Epithelial cell of proximal tubule (primary cell): ENCODE results near the gene LTBP2. TPM values are rescaled to one million over a fixed set of nuclear protein-coding genes. Genes with fewer than 3 reads are reported as not detected.
"Not testable (repeated sequence)": the region's sequence is repeated elsewhere in the genome, so short reads cannot be mapped to it uniquely, and the experiment has no call there.

Source experiments
- DNase-seq: peaks from one replicate; pipeline ENCODE4 v3.0.0-alpha.2; 2011; ENCODE audit warnings: low read depth
- H3K4me3 ChIP-seq: 2 replicates; pipeline ENCODE4 v1.5.1; 2011; ENCODE audit warnings: low read depth, mild to moderate bottlenecking, low read length
- total RNA-seq: library from RNA; depleted of rRNA; stranded (reverse); fragments of >200 nt; gene quantifications from 2 replicates; pipeline ENCODE4 v1.2.3, GENCODE V29; 2015
- TF ChIP-seq, protein P1 (sequence below): conservative IDR thresholded peaks from 2 replicates; pipeline ENCODE4 v1.5.1; 2012; ENCODE audit warnings: low read depth, mild to moderate bottlenecking, low read length

The LTBP2 gene
- total RNA-seq, 1 donor from 2014 or later = 33.1 TPM

DNA sequence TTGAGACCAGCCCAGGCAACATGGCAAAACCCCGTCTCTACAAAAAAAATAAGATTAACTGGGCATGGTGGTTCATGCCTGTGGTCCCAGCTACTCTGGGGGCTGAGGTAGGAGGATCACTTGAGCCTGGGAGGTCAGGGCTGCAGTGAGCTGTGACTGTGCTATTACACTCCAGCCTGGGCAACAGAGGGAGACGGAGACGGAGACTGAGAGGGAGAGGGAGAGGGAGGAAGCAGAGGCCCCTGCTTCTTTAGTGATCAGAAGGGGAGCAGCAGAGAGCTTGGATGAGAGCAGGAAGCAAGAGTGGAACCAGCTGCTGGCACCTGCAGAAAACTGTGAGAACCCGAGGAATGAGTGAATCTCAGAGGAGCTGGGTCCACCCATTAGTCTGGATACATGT lies 72.5 kb downstream of the LTBP2 start:
- no peak overlapping the region for H3K4me3 ChIP-seq
- DNase-seq = no peak
- TF ChIP-seq, protein P1, sequence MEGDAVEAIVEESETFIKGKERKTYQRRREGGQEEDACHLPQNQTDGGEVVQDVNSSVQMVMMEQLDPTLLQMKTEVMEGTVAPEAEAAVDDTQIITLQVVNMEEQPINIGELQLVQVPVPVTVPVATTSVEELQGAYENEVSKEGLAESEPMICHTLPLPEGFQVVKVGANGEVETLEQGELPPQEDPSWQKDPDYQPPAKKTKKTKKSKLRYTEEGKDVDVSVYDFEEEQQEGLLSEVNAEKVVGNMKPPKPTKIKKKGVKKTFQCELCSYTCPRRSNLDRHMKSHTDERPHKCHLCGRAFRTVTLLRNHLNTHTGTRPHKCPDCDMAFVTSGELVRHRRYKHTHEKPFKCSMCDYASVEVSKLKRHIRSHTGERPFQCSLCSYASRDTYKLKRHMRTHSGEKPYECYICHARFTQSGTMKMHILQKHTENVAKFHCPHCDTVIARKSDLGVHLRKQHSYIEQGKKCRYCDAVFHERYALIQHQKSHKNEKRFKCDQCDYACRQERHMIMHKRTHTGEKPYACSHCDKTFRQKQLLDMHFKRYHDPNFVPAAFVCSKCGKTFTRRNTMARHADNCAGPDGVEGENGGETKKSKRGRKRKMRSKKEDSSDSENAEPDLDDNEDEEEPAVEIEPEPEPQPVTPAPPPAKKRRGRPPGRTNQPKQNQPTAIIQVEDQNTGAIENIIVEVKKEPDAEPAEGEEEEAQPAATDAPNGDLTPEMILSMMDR = no peak

DNA sequence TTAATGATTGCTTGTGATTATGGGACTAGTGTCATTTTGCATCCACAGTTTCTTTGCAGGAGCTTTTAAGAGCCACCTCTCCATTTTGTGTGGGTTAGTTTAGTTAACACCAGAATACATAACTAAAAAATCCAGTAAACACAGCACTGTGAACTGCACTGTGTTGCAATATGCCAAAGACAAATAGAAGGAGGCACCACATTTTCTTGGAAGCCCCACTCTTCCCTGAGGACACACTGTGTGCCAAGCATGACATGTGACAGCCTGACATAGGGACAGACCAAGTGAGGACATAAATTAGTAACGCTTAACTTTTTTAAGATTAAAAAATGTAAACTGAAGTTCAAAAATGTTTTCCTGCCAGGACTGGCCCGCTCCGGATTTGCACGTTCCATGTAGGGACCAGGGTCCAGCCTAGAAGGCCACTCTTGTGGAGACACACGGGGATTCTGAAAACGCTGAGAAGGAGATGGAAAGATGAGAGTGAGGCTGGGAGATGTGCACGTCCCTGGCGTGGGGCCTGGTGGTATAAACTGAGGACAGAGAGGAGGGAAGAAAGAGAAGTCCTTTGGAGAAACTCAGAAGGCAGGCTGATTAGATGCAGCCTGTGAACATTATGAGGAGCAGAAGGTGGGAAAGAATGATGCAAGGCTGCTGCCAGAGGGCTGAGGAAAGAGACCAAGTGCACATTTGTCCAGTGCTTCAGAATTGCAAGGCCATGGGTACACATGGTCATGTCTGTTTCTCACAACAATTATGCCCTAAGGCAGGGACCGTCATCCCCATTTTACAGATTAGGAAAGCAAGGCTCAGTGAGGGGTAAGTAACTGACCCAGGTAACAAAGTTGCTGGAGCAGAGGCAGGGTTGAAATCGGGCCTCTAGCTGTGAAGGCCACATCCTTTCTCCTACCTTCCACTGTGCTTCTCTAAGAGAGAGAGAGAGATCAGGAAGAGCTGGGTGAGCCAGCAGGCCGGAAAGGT lies 73.3 kb downstream of the LTBP2 start:
- no peak for DNase-seq
- no peak overlapping the region for H3K4me3 ChIP-seq
- TF ChIP-seq, protein P1 = no peak

DNA sequence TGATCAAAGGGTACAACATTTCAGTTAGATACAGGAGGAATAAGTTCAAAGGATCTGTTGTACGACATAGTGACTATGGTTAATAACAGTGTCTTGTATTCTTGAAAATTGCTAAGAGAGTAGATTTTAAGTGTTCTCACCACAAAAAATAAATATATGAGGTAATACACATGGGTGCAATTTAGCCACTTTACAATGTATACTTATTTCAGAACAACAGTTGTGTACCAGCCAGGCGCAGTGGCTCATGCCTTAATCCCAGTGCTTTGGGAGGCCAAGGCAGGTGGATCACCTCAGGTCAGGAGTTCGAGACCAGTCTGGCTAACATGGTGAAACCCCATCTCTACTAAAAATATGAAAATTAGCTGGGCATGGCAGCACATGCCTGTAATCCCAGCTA lies 75.7 kb downstream of the LTBP2 start:
- not testable (repeated sequence) for DNase-seq

DNA sequence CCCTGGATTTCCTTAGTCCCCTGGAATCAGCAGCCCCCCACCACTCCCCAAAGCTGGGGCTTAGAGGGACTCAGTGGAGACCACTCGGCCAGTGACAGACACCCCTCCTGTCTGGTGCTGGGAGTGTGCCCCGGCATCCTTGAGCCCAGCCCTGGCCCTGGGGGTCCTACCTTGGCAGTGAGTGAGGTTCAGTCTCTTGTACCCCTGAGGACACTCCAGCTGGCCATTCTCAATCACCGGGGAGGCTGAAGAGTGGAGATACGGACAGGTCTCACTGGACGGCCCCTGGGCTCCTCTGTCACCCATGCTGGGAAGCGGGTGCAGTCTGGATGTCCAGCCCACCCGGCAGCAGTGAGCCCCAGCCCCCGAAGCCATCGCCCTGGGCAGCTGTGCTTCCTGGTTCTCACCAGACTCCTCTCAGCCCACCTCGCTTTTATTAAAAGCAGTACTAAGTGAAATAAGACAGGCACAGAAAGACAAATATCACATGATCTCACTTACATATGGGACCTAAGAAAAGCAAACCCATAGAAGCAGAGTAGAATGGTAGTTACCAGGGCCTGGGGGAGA lies 76.2 kb downstream of the LTBP2 start:
- H3K4me3 ChIP-seq = no peak overlapping the region
- TF ChIP-seq, protein P1 = no peak
- no peak for DNase-seq

More for the DNA sequence above, 75.7 kb downstream of the LTBP2 start:
- not testable (repeated sequence) for H3K4me3 ChIP-seq

DNA sequence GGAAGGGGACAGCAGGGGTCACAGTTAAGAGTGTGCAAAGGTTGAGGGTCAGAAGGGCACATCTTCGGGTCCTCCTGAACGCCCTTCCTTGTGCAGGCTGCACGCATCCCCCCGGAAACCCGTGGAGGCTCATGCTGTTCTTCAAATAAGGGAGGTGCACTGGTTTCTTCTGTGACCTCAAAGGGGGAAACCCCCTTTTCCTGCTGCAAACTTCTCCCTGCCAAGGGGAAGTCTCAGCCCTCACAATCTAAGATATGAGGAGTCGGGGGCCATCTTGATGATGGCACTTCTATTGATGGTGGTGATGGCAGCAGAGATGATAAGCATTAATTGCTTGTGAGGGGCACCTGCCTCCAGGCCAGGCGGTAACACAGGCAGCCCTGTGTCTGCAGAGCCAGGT lies 78.5 kb downstream of the LTBP2 start:
- TF ChIP-seq, protein P1 = no peak
- no peak overlapping the region for H3K4me3 ChIP-seq
- no peak for DNase-seq

DNA sequence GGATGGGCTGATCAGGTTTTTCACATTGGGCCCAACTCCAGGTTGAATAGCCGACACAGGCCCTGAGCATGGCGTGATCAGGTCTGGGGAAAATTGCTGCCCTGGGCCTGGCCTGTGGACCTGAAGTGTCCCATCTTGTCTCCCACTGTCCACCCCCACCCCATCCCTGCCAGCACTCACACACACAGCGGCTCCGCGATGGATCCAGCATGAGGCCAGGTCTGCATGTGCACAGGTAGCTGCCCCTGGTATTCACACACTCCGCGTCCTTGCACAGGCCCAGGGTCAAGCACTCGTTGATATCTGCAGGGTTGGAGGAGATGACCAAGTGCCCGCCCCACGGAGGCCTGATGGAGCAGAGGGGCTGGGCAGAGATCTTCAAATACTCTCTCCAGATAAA lies 79.8 kb downstream of the LTBP2 start:
- TF ChIP-seq, protein P1 = no peak
- no peak overlapping the region for H3K4me3 ChIP-seq
- DNase-seq = no peak

DNA sequence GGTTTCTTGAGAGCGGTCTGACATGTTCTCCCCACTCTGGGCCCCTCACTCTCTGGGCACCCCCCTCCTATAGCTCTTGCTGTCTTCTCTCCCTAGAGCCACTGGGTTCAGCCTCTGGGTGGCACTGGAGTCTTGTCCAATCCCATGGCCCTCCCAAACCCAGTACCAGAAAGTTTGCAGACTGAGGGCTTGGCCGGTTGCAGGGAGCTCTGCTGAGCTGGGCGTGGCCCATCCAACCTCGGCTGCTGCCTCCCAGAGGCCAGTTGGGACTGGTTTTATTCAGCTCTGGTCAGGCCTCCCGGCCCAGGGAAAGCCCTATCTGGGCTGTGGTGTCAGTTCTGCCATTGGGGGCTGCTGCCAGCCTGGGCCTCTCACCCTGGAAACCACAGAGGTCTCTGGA lies 80.6 kb downstream of the LTBP2 start:
- no peak overlapping the region for H3K4me3 ChIP-seq
- TF ChIP-seq, protein P1 = peak; percentile 31
- DNase-seq = no peak
